GM23338 (cell line): Measurements from ENCODE around the gene ADAM10. TPM values are rescaled to one million over a fixed set of nuclear protein-coding genes. Genes with fewer than 3 reads are reported as not detected.

Experiments
- ATAC-seq: fragments of 200-7000 bp; cut with Tn5 transposase; 3 replicates; pipeline ENCODE4 v1.9.1; 2020
- DNase-seq: peaks from one replicate; pipeline ENCODE4 v3.0.0-alpha.2; 2015; ENCODE audit warnings: low spot score
- H2AFZ ChIP-seq: fragments of 200-600 bp; sonication (generic); 2 replicates; pipeline ENCODE4 v1.8.0; 2016; ENCODE audit warnings: antibody characterized with exemption, mild to moderate bottlenecking, moderate library complexity
- H3F3A ChIP-seq: fragments of 200-600 bp; sonication (generic); replicated peaks from 2 replicates; pipeline ENCODE4 v1.8.0; 2017; ENCODE audit warnings: antibody characterized with exemption, mixed run types, low read depth
- H3K27ac ChIP-seq: fragments of 200-600 bp; sonication (generic); 2 replicates; pipeline ENCODE4 v1.6.1; 2016; ENCODE audit warnings: low read depth
- H3K27me3 ChIP-seq: fragments of 200-600 bp; sonication (generic); 2 replicates; pipeline ENCODE4 v1.8.0; 2016; ENCODE audit warnings: mild to moderate bottlenecking, mixed run types, moderate library complexity; ENCODE audit not compliant: insufficient read depth
- H3K36me3 ChIP-seq: fragments of 200-600 bp; sonication (generic); 2 replicates; pipeline ENCODE4 v1.8.0; 2016; ENCODE audit warnings: mild to moderate bottlenecking; ENCODE audit not compliant: insufficient read depth
- H3K4me1 ChIP-seq: fragments of 200-600 bp; sonication (generic); 2 replicates; pipeline ENCODE4 v1.8.0; 2016; ENCODE audit warnings: mild to moderate bottlenecking, moderate library complexity; ENCODE audit not compliant: insufficient read depth
- H3K4me2 ChIP-seq: fragments of 200-600 bp; sonication (generic); 2 replicates; pipeline ENCODE4 v1.7.1; 2017; ENCODE audit warnings: mixed run types
- H3K4me3 ChIP-seq: fragments of 200-600 bp; sonication (generic); 2 replicates; pipeline ENCODE4 v1.6.1; 2016; ENCODE audit warnings: mixed run types
- H3K79me2 ChIP-seq: fragments of 200-600 bp; sonication (generic); replicated peaks from 2 replicates; pipeline ENCODE4 v1.8.0; 2017; ENCODE audit warnings: mild to moderate bottlenecking; ENCODE audit not compliant: insufficient read depth
- H3K9me2 ChIP-seq: fragments of 200-600 bp; sonication (generic); 2 replicates; pipeline ENCODE4 v1.8.0; 2017; ENCODE audit not compliant: insufficient read depth
- H4K20me1 ChIP-seq: fragments of 200-600 bp; sonication (generic); replicated peaks from 2 replicates; pipeline ENCODE4 v1.8.0; 2017; ENCODE audit warnings: mild to moderate bottlenecking; ENCODE audit not compliant: insufficient read depth
- H3K27ac Mint-ChIP-seq: 2 replicates; pipeline ENCODE4 v1.8.0; 2020; ENCODE audit warnings: inconsistent platforms, mild to moderate bottlenecking, moderate library complexity, mixed read lengths
- H3K27me3 Mint-ChIP-seq: 3 replicates; pipeline ENCODE4 v1.8.0; 2022; ENCODE audit warnings: low read depth, mild to moderate bottlenecking, moderate library complexity, mixed read lengths, inconsistent platforms; ENCODE audit not compliant: insufficient read depth, poor library complexity
- H3K36me3 Mint-ChIP-seq: 3 replicates; pipeline ENCODE4 v1.8.0; 2021; ENCODE audit warnings: low read depth, mild to moderate bottlenecking, inconsistent platforms, moderate library complexity, mixed read lengths
- H3K4me1 Mint-ChIP-seq: 3 replicates; pipeline ENCODE4 v1.8.0; 2020; ENCODE audit warnings: mild to moderate bottlenecking, inconsistent platforms, mixed read lengths
- H3K4me3 Mint-ChIP-seq: 3 replicates; pipeline ENCODE4 v1.8.0; 2021; ENCODE audit warnings: moderate library complexity, mild to moderate bottlenecking, inconsistent platforms, mixed read lengths
- H3K9me3 Mint-ChIP-seq: 3 replicates; pipeline ENCODE4 v1.8.0; 2020; ENCODE audit warnings: moderate library complexity, mild to moderate bottlenecking, inconsistent platforms, mixed read lengths
- CREB1 ChIP-seq: fragments of 250-450 bp; sonication (Bioruptor Pico); IDR thresholded peaks from 2 replicates; pipeline ENCODE4 v1.5.0; 2020; ENCODE audit warnings: low read depth, mild to moderate bottlenecking, moderate library complexity
- EZH2 ChIP-seq: fragments of 200-600 bp; sonication (generic); IDR thresholded peaks from one replicate; pipeline ENCODE4 v1.8.0; 2017; ENCODE audit warnings: antibody characterized with exemption, mild to moderate bottlenecking, low read depth; ENCODE audit not compliant: unreplicated experiment
- JUNB ChIP-seq: IDR thresholded peaks from one replicate; pipeline ENCODE4 v1.6.1; 2016; ENCODE audit warnings: antibody characterized with exemption; ENCODE audit not compliant: unreplicated experiment
- STAT1 ChIP-seq: IDR thresholded peaks from one replicate; pipeline ENCODE4 v1.6.1; 2016; ENCODE audit warnings: antibody characterized with exemption; ENCODE audit not compliant: unreplicated experiment
- polyA plus RNA-seq: library from polyadenylated mRNA; unstranded; fragments of >200 nt; fragmentation: Nextera tagmentation; extraction: Ambion mirVana; gene quantifications from 2 replicates; pipeline ENCODE4 v1.2.1, GENCODE V29; 2016
- total RNA-seq: library from RNA; depleted of rRNA; stranded (reverse); fragments of >200 nt; shearing (Covaris generic); gene quantifications from 2 replicates; pipeline ENCODE4 v1.2.3, GENCODE V29; 2014
- TF ChIP-seq, protein P1 (sequence below): fragments of 250-450 bp; sonication (Bioruptor Pico); IDR thresholded peaks from 2 replicates; pipeline ENCODE4 v1.5.0; 2020; ENCODE audit warnings: mild to moderate bottlenecking, moderate library complexity
- TF ChIP-seq, protein P2 (sequence below): IDR thresholded peaks from one replicate; pipeline ENCODE4 v1.6.1; 2018; ENCODE audit warnings: antibody characterized with exemption; ENCODE audit not compliant: unreplicated experiment
- TF ChIP-seq, protein P3 (sequence below): IDR thresholded peaks from 2 replicates; pipeline ENCODE4 v1.6.1; 2016; ENCODE audit warnings: antibody characterized with exemption

The ADAM10 gene
- total and polyA plus RNA-seq, 2 experiments from 2014 or later, result 25.0 to 114 TPM

DNA sequence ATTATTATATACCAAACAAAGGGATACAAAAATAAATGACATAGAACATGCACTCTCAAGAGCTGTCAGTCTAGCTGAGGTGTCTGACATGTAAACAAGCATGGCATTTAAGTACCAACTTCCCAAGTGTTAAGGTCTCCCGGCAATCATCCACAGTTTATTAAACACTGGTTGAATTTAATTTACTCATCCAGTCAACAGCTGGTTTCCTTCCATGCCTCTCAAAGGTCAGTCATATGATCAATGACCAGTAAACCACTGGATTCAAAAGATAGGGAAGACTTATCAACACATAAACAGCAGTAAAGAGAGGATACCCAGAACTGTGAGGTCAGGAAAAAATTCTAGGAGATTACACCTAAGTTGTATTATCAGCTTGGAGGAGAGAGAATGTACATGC is 80.4 kb downstream of the ADAM10 start:
- Histone ChIP-seq H3K4me3 (no peak overlapping the region), H3K4me2 (no peak overlapping the region), H3K27ac (peak overlapping the region; percentile 70; the same call in 1 of the 2 replicates), H3K9me2 (no peaks in the 10 kb centered on the region), H3F3A (no peaks in the 10 kb centered on the region), H4K20me1 (no peaks in the 10 kb centered on the region), H3K27me3 (no peaks in the 10 kb centered on the region), H2AFZ (no peak overlapping the region), H3K79me2 (peaks cover 7% of the 10 kb centered on the region; the same call in 1 of the 2 replicates), H3K4me1 (peaks cover 63% of the 10 kb centered on the region), H3K36me3 (no peaks in the 10 kb centered on the region)
- ATAC-seq (no peak), DNase-seq (no peak)
- Mint-ChIP-seq H3K4me1 (peaks cover 59% of the 10 kb centered on the region), H3K36me3 (peaks cover under 1% of the 10 kb centered on the region; the same call in 1 of the 3 replicates), H3K9me3 (no peaks in the 10 kb centered on the region), H3K27ac (peak overlapping the region; percentile 50), H3K27me3 (peaks cover 4% of the 10 kb centered on the region), H3K4me3 (no peak overlapping the region)
- no peak for TF ChIP-seq EZH2
- TF ChIP-seq, protein P1, sequence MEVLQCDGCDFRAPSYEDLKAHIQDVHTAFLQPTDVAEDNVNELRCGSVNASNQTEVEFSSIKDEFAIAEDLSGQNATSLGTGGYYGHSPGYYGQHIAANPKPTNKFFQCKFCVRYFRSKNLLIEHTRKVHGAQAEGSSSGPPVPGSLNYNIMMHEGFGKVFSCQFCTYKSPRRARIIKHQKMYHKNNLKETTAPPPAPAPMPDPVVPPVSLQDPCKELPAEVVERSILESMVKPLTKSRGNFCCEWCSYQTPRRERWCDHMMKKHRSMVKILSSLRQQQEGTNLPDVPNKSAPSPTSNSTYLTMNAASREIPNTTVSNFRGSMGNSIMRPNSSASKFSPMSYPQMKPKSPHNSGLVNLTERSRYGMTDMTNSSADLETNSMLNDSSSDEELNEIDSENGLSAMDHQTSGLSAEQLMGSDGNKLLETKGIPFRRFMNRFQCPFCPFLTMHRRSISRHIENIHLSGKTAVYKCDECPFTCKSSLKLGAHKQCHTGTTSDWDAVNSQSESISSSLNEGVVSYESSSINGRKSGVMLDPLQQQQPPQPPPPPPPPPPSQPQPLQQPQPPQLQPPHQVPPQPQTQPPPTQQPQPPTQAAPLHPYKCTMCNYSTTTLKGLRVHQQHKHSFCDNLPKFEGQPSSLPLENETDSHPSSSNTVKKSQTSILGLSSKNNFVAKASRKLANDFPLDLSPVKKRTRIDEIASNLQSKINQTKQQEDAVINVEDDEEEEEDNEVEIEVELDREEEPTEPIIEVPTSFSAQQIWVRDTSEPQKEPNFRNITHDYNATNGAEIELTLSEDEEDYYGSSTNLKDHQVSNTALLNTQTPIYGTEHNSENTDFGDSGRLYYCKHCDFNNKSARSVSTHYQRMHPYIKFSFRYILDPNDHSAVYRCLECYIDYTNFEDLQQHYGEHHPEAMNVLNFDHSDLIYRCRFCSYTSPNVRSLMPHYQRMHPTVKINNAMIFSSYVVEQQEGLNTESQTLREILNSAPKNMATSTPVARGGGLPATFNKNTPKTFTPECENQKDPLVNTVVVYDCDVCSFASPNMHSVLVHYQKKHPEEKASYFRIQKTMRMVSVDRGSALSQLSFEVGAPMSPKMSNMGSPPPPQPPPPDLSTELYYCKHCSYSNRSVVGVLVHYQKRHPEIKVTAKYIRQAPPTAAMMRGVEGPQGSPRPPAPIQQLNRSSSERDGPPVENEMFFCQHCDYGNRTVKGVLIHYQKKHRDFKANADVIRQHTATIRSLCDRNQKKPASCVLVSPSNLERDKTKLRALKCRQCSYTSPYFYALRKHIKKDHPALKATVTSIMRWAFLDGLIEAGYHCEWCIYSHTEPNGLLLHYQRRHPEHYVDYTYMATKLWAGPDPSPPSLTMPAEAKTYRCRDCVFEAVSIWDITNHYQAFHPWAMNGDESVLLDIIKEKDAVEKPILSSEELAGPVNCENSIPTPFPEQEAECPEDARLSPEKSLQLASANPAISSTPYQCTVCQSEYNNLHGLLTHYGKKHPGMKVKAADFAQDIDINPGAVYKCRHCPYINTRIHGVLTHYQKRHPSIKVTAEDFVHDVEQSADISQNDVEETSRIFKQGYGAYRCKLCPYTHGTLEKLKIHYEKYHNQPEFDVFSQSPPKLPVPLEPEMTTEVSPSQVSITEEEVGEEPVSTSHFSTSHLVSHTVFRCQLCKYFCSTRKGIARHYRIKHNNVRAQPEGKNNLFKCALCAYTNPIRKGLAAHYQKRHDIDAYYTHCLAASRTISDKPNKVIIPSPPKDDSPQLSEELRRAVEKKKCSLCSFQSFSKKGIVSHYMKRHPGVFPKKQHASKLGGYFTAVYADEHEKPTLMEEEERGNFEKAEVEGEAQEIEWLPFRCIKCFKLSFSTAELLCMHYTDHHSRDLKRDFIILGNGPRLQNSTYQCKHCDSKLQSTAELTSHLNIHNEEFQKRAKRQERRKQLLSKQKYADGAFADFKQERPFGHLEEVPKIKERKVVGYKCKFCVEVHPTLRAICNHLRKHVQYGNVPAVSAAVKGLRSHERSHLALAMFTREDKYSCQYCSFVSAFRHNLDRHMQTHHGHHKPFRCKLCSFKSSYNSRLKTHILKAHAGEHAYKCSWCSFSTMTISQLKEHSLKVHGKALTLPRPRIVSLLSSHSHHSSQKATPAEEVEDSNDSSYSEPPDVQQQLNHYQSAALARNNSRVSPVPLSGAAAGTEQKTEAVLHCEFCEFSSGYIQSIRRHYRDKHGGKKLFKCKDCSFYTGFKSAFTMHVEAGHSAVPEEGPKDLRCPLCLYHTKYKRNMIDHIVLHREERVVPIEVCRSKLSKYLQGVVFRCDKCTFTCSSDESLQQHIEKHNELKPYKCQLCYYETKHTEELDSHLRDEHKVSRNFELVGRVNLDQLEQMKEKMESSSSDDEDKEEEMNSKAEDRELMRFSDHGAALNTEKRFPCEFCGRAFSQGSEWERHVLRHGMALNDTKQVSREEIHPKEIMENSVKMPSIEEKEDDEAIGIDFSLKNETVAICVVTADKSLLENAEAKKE (CRISPR knock-in tag), result no peak
- no peak for TF ChIP-seq JUNB
- no peak for TF ChIP-seq STAT1
- no peak for TF ChIP-seq CREB1 (CRISPR knock-in tag)
- TF ChIP-seq, protein P2, sequence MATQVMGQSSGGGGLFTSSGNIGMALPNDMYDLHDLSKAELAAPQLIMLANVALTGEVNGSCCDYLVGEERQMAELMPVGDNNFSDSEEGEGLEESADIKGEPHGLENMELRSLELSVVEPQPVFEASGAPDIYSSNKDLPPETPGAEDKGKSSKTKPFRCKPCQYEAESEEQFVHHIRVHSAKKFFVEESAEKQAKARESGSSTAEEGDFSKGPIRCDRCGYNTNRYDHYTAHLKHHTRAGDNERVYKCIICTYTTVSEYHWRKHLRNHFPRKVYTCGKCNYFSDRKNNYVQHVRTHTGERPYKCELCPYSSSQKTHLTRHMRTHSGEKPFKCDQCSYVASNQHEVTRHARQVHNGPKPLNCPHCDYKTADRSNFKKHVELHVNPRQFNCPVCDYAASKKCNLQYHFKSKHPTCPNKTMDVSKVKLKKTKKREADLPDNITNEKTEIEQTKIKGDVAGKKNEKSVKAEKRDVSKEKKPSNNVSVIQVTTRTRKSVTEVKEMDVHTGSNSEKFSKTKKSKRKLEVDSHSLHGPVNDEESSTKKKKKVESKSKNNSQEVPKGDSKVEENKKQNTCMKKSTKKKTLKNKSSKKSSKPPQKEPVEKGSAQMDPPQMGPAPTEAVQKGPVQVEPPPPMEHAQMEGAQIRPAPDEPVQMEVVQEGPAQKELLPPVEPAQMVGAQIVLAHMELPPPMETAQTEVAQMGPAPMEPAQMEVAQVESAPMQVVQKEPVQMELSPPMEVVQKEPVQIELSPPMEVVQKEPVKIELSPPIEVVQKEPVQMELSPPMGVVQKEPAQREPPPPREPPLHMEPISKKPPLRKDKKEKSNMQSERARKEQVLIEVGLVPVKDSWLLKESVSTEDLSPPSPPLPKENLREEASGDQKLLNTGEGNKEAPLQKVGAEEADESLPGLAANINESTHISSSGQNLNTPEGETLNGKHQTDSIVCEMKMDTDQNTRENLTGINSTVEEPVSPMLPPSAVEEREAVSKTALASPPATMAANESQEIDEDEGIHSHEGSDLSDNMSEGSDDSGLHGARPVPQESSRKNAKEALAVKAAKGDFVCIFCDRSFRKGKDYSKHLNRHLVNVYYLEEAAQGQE, result no peak
- TF ChIP-seq, protein P3, sequence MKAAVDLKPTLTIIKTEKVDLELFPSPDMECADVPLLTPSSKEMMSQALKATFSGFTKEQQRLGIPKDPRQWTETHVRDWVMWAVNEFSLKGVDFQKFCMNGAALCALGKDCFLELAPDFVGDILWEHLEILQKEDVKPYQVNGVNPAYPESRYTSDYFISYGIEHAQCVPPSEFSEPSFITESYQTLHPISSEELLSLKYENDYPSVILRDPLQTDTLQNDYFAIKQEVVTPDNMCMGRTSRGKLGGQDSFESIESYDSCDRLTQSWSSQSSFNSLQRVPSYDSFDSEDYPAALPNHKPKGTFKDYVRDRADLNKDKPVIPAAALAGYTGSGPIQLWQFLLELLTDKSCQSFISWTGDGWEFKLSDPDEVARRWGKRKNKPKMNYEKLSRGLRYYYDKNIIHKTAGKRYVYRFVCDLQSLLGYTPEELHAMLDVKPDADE, result no peak
